OCI-LY7 (cell line): ENCODE results near the gene GOLIM4. TPM values are rescaled to one million over a fixed set of nuclear protein-coding genes. Genes with fewer than 3 reads are reported as not detected.

Experiments used
- BruUV-seq: library from RNA; stranded (reverse); fragments of 400-500 nt; replicated peaks from 2 replicates; lab custom pipeline; 2021; lab: Mats Ljungman, UMichigan
- CTCF ChIA-PET: fragments of 300-600 bp; sonication (Branson Sonifier 250); formaldehyde crosslinking; loops from one replicate; lab custom pipeline; 2022; ENCODE audit warnings: antibody characterized with exemption; ENCODE audit not compliant: unreplicated experiment; lab: Charles Lee
- POLR2A ChIA-PET: fragments of 300-600 bp; sonication (Branson Sonifier 250); formaldehyde crosslinking; loops from one replicate; lab custom pipeline; 2022; ENCODE audit warnings: antibody characterized with exemption; lab: Charles Lee
- DNase-seq: peaks from one replicate; pipeline ENCODE4 v3.0.0-alpha.2; 2015; ENCODE audit warnings: low spot score
- H2AFZ ChIP-seq: fragments of 200-600 bp; sonication (generic), shearing (Covaris generic); 2 replicates; pipeline ENCODE4 v1.6.1; 2014; ENCODE audit warnings: mild to moderate bottlenecking, antibody characterized with exemption, low read length, moderate library complexity
- H3K27ac ChIP-seq: fragments of 200-600 bp; sonication (generic); 2 replicates; pipeline ENCODE4 v1.5.1; 2014; ENCODE audit warnings: mixed run types, low read depth, mild to moderate bottlenecking, moderate library complexity, low read length, inconsistent platforms; ENCODE audit not compliant: poor library complexity, severe bottlenecking
- H3K36me3 ChIP-seq: fragments of 200-600 bp; sonication (generic); 2 replicates; pipeline ENCODE4 v1.6.1; 2014; ENCODE audit warnings: mild to moderate bottlenecking, antibody characterized with exemption, low read length, moderate library complexity, mixed read lengths; ENCODE audit not compliant: insufficient read depth
- H3K4me1 ChIP-seq: fragments of 200-600 bp; sonication (generic); 2 replicates; pipeline ENCODE4 v1.5.1; 2014; ENCODE audit warnings: mild to moderate bottlenecking, low read length; ENCODE audit not compliant: insufficient read depth, poor library complexity, severe bottlenecking
- H3K4me2 ChIP-seq: fragments of 200-600 bp; sonication (generic); 2 replicates; pipeline ENCODE4 v1.6.1; 2014; ENCODE audit warnings: mild to moderate bottlenecking, low read length
- H3K4me3 ChIP-seq: fragments of 200-600 bp; sonication (generic); 2 replicates; pipeline ENCODE4 v1.5.1; 2014; ENCODE audit warnings: mild to moderate bottlenecking, low read depth, low read length; ENCODE audit not compliant: poor library complexity, severe bottlenecking
- H3K79me2 ChIP-seq: fragments of 200-600 bp; sonication (generic); 2 replicates; pipeline ENCODE4 v1.6.1; 2016; ENCODE audit warnings: low read depth, mild to moderate bottlenecking, low read length, moderate library complexity, mixed read lengths; ENCODE audit not compliant: insufficient read depth
- H3K9me2 ChIP-seq: fragments of 200-600 bp; sonication (generic); 2 replicates; pipeline ENCODE4 v1.6.1; 2016; ENCODE audit warnings: mild to moderate bottlenecking, low read length, mixed read lengths; ENCODE audit not compliant: insufficient read depth
- H3K9me3 ChIP-seq: fragments of 200-600 bp; sonication (generic); 2 replicates; pipeline ENCODE4 v1.6.1; 2014; ENCODE audit warnings: mild to moderate bottlenecking, mixed run types, low read length, mixed read lengths
- H4K20me1 ChIP-seq: fragments of 200-600 bp; sonication (generic); 2 replicates; pipeline ENCODE4 v1.6.1; 2014; ENCODE audit warnings: mild to moderate bottlenecking, antibody characterized with exemption, low read length, moderate library complexity, mixed read lengths; ENCODE audit not compliant: insufficient read depth
- CTCF ChIP-seq: fragments of 200-600 bp; sonication (generic); conservative IDR thresholded peaks from 2 replicates; pipeline ENCODE4 v1.5.1; 2014; ENCODE audit warnings: mild to moderate bottlenecking, antibody characterized with exemption, low read length, moderate library complexity, mixed read lengths
- EZH2phosphoT487 ChIP-seq: fragments of 200-600 bp; sonication (generic); IDR thresholded peaks from 2 replicates; pipeline ENCODE4 v1.6.1; 2018; ENCODE audit warnings: low read depth, borderline replicate concordance, mild to moderate bottlenecking, mixed run types, antibody characterized with exemption, low read length, moderate library complexity, mixed read lengths
- intact Hi-C: fragments of 100-400 bp; cut with micrococcal nuclease; formaldehyde crosslinking; loops from one replicate; pipeline ENCODE4 v1.10.0; 2022; ENCODE audit not compliant: unreplicated experiment
- total RNA-seq, 2 experiments: library from RNA; depleted of rRNA in 1 of 2; stranded (reverse); fragments of >200 nt in 1 of 2; shearing (Covaris generic) in 1 of 2; gene quantifications; 2 replicates each; pipeline ENCODE4 v1.2.3, GENCODE V29; 2014 to 2022

Gene GOLIM4
- total RNA-seq, 2 experiments from 2014 or later, result 31.2 to 42.8 TPM

GRCh38 chr3:167978071-167978470, 117.7 kb downstream of the GOLIM4 start:
- ChIA-PET CTCF (no interaction called here), POLR2A (interaction anchor here (0.7 kb wide), 1 partner anchor 44 kb away, joined by 3 read pairs; no protein-coding TSS in a partner anchor)
- H3K4me3 ChIP-seq, result no peak overlapping the region

GRCh38 chr3:167976516-167977361, 119.0 kb downstream of the GOLIM4 start:
- no peaks in the 10 kb centered on the region for H3K79me2 ChIP-seq
- no peak overlapping the region for H3K27ac ChIP-seq
- no TSS peak for BruUV-seq
- H3K36me3 ChIP-seq, result no peaks in the 10 kb centered on the region
- no peak for DNase-seq
- H2AFZ ChIP-seq, result no peak overlapping the region
- H3K4me2 ChIP-seq, result no peak overlapping the region
- POLR2A ChIA-PET, result no interaction called here
- H3K9me2 ChIP-seq, result no peaks in the 10 kb centered on the region
- H3K4me1 ChIP-seq, result no peaks in the 10 kb centered on the region
- CTCF ChIA-PET, result no interaction called here
- H3K4me3 ChIP-seq, result no peak overlapping the region
- intact Hi-C loops, result no loop called here
- no peaks in the 10 kb centered on the region for H3K9me3 ChIP-seq
- TF ChIP-seq CTCF (no peak), EZH2phosphoT487 (no peak)
- no peaks in the 10 kb centered on the region for H4K20me1 ChIP-seq

More at GRCh38 chr3:167978071-167978470, 117.7 kb downstream of the GOLIM4 start:
- Histone ChIP-seq H3K79me2 (no peaks in the 10 kb centered on the region), H3K9me3 (no peaks in the 10 kb centered on the region), H3K4me1 (no peaks in the 10 kb centered on the region), H3K9me2 (no peaks in the 10 kb centered on the region), H4K20me1 (no peaks in the 10 kb centered on the region), H3K36me3 (no peaks in the 10 kb centered on the region), H3K27ac (no peak overlapping the region), H3K4me2 (no peak overlapping the region), H2AFZ (no peak overlapping the region)
- intact Hi-C loops, result no loop called here
- TF ChIP-seq CTCF, result no peak
- no peak for TF ChIP-seq EZH2phosphoT487
- BruUV-seq, result no TSS peak
- no peak for DNase-seq

GRCh38 chr3:167973901-167974300, 121.8 kb downstream of the GOLIM4 start:
- Histone ChIP-seq H3K9me2 (no peaks in the 10 kb centered on the region), H3K4me2 (no peak overlapping the region), H3K4me1 (no peaks in the 10 kb centered on the region), H4K20me1 (no peaks in the 10 kb centered on the region), H3K4me3 (no peak overlapping the region), H3K79me2 (no peaks in the 10 kb centered on the region), H3K36me3 (no peaks in the 10 kb centered on the region), H2AFZ (no peak overlapping the region), H3K27ac (no peak overlapping the region), H3K9me3 (no peaks in the 10 kb centered on the region)
- TF ChIP-seq CTCF (no peak), EZH2phosphoT487 (no peak)
- ChIA-PET POLR2A (interaction anchor here (0.7 kb wide), 1 partner anchor 32 kb away, joined by 3 read pairs; no protein-coding TSS in a partner anchor), CTCF (no interaction called here)
- intact Hi-C loops, result no loop called here
- no peak for DNase-seq
- no TSS peak for BruUV-seq
